HG03097 (cell line): ENCODE data around the gene GOLM1.
"Not testable (repeated sequence)": the region's sequence is repeated elsewhere in the genome, so short reads cannot be mapped to it uniquely, and the experiment has no call there.

ENCODE experiments used
- ATAC-seq: cut with Tn5 transposase; IDR thresholded peaks from one replicate; pipeline ENCODE4 v1.9.1; 2021; ENCODE audit not compliant: unreplicated experiment, low FRiP score

The GOLM1 gene

GRCh38 chr9:86091477-86091876 is 7.9 kb downstream of the GOLM1 start:
- ATAC-seq = no peak

DNA sequence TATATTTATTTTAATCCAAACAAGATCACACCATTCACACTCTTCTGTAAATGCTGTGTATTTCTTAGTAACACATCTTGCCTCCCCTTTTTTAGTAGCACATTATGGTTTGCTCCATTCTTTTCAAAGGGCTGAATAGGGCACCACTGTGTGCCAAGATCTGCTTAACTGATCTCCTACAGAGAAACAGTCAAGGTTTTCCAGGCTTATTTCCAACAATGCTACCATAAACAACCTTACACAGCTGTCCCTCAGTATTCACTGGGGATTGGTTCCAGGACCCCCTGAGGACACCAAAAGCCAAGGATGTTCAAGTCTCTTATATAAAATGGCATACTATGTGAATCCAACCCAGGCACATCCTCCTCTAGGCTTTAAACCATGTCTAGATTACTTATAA is 16.5 kb downstream of the GOLM1 start:
- ATAC-seq = no peak

GRCh38 chr9:86079865-86080469 is 19.4 kb downstream of the GOLM1 start:
- no peak for ATAC-seq

- no peak for ATAC-seq
Measured at GRCh38 chr9:86079421-86079831, 19.9 kb downstream of the GOLM1 start.

DNA sequence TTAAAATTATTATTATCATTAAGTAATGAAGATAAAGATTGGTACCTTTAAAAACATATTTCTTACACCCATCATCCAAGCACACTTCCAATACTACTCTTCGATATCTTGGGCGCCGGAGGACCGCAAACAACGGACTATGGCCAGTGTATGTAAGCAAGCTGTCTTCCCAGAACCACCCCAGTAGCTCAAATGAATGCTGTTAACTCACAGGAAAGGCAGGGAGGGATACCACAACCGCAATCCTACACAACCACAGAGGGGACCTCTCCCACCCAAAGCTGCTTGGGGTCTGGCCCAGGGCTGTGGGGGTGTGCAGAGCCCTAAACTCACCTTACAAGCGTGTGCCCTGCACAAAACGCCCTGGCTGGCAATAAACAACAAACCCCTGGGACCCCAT is 20.6 kb downstream of the GOLM1 start:
- ATAC-seq = no peak

GRCh38 chr9:86077276-86077675 is 22.1 kb downstream of the GOLM1 start:
- ATAC-seq = no peak

DNA sequence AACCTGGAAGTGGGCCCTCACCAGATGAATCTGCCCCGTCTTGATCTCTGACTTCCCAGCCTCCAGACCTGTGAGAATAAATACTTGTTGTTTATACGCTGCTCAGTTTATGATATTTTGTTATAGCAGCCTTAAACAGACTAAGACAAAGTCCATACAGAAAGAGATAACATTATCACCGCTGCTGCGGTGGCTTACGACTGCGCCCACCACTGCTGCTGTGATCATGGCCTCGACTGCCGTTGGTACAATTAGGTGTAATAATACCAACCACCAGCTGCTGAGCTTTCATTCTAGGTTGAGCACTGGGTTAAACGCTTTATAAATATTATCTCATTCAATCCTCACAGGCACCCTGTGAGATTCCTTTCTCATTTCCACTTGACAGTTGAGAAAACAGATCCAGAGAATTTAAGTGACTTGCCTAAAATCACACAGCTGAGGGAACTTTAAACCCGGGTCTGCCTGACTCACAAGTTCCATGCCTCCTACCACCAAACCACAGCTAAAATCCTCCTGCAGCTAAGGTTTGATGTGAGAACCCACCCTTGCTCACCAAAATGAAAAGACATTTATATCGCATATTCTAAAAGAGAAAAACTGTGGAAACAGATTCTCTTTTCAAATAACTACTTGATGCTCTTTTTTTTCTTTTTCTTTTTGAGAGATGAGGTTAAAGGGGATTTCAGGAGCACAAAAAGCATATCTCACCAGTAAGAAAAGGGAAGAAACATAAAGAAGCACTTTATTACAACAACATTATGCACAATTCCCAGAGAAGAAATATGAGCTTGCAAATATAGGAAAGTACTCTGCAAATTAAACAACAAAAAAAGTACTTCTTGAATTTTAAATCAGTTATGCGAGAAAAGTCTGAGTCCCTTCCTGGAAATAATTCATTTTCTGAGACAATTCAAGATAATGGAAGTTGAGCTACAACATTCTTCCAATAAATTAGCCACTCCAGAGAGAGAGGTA is 23.9 kb downstream of the GOLM1 start:
- ATAC-seq = no peak

DNA sequence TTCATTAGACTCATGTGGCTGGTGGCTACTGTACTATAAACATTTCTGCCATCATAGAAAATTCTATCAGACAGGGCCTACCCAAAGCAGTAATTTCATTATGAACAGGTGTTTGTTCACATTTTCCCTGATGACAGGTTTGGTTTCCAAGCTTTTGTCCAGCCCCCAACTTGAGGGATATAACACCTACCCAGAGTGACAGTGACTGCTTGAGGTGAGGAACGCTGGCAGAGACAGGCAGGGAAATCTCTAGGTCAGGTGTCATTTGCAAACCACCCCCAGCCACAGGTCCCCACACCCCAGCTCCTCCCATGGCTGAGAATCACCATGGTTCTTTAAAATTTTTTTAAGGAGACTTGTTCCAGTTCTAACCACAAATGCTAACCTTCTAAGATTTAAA is 25.5 kb downstream of the GOLM1 start:
- no peak for ATAC-seq

- no peak for ATAC-seq
Measured at GRCh38 chr9:86072394-86072877, 26.9 kb downstream of the GOLM1 start.

GRCh38 chr9:86069206-86069869 is 30.0 kb downstream of the GOLM1 start:
- ATAC-seq = no peak

- no peak for ATAC-seq
Measured at GRCh38 chr9:86064220-86064619, 35.1 kb downstream of the GOLM1 start.

DNA sequence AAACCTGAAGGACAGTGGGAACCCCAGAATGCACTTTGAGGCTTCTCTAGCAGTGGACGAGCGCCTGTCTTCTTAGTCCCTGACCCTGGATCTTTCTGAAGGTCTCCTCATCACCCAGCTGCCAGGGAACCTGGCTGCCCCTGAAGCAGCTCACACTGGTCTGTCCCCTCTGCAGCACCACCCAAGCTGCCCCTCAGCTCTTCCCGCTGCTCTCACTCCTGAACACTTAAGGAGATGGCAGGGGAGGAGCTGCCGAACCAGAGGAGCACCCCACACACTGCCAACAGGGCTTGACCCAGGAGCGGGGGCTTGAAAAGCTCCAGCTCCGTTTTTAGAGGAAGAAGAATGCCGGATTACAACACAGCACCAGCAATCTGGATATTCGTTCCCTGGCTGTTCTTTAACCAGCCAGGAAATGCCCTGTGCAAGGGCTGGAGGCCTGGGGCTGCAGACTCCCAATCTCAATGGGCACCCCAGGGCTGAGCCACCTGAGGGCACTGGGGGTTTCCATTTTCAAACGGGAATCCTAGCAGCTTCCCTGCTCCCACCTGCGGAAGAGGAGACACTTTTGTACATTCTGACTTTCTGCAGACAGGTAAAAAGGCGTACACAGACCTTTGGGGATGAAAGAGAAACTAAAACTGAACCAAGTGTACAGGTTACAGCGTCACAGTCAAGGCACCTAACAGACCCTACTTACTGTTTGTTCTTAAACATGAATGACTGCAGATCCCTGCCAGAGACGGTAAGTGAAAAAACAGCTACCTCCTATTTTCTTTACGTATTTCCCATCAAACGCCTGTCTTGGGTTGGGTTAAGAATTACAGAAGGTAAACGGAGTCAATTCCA is 36.3 kb downstream of the GOLM1 start:
- ATAC-seq = no peak

- no peak for ATAC-seq
Measured at GRCh38 chr9:86061972-86062739, 37.2 kb downstream of the GOLM1 start.

- ATAC-seq = no peak
Measured at GRCh38 chr9:86057491-86057890, 41.9 kb downstream of the GOLM1 start.

- ATAC-seq = no peak
Measured at GRCh38 chr9:86054695-86055094, 44.7 kb downstream of the GOLM1 start.

DNA sequence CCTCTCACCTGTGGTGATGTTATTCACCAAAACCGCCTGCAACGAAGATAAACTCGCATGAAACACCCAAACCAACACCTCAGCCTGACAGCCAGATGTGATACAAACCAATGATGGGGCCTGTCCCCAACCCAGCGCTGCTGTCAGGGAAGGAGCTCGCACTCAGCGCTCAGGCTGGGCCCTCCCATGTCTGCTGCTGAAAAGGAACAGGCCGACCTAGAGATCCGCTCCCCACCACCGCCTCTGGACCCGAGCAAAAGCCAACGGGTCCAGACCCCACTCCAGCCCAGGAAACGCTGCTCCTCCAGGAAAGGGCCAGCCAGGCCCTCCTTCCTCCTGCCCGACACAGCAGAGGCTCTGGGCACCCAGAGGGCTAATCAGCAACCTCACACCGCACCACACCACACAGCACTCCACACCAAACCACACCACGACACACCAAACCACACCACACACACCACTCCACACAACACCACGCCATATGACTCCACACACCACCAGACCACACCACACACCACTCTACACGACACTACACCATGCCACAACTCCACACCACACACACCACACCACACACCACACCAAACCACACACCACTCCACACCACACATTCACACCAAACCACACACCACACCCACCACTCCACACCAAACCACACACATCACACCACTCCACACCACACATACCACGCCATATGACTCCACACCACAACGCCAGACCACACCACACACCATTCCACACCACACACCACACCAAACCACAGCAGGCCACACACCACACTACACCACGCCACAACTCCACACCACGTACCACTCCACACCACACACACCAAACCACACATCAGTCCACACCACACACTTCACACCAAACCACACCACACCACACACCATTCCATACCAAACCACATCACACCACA is 46.5 kb downstream of the GOLM1 start:
- no peak for ATAC-seq

DNA sequence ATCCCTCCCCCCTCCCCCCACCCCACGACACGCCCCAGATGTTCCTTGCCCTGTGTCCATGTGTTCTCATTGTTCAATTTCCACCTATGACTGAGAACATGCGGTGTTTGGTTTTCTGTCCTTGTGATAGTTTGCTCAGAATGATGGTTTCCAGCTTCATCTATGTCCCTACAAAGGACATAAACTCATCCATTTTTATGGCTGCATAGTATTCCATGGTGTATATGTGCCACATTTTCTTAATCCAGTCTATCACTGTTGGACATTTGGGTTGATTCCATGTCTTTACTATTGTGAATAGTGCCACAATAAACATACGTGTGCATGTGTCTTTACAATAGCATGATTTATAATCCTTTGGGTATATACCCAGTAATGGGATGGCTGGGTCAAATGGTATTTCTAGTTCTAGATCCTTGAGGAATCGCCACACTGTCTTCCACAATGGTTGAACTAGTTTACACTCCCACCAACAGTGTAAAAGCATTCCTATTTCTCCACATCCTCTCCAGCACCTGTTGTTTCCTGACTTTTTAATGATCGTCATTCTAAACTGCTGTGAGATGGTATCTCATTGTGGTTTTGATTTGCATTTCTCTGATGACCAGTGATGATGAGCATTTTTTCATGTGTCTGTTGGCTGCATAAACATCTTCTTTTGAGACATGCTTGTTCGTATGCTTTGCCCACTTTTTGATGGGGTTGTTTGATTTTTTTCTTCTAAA is 51.2 kb downstream of the GOLM1 start:
- ATAC-seq = not testable (repeated sequence)

- ATAC-seq = no peak
Measured at GRCh38 chr9:86047361-86047760, 52.0 kb downstream of the GOLM1 start.
